OCI-LY1 (cell line): Measurements from ENCODE around the gene ZNF775.

Experiments used
- H2AFZ ChIP-seq: fragments of 200-600 bp; sonication (generic), shearing (Covaris generic); 2 replicates; pipeline ENCODE4 v1.6.0; 2014; ENCODE audit warnings: antibody characterized with exemption, mild to moderate bottlenecking, low read length
- H3F3A ChIP-seq: fragments of 200-600 bp; sonication (generic), shearing (Covaris generic); 2 replicates; pipeline ENCODE4 v1.6.0; 2014; ENCODE audit warnings: mild to moderate bottlenecking, antibody characterized with exemption, low read length, moderate library complexity; ENCODE audit not compliant: insufficient read depth
- H3K27ac ChIP-seq: fragments of 200-600 bp; sonication (generic); 2 replicates; pipeline ENCODE4 v1.5.1; 2014; ENCODE audit warnings: low read length, mixed run types, mild to moderate bottlenecking, low read depth; ENCODE audit not compliant: poor library complexity, severe bottlenecking
- H3K27me3 ChIP-seq: fragments of 200-600 bp; sonication (generic); 2 replicates; pipeline ENCODE4 v1.6.0; 2014; ENCODE audit warnings: antibody characterized with exemption, mild to moderate bottlenecking, low read length, moderate library complexity; ENCODE audit not compliant: insufficient read depth
- H3K36me3 ChIP-seq: fragments of 200-600 bp; sonication (generic); 2 replicates; pipeline ENCODE4 v1.6.1; 2014; ENCODE audit warnings: mild to moderate bottlenecking, antibody characterized with exemption, low read length, moderate library complexity, mixed read lengths; ENCODE audit not compliant: insufficient read depth
- H3K4me1 ChIP-seq: fragments of 200-600 bp; sonication (generic); 2 replicates; pipeline ENCODE4 v1.5.1; 2014; ENCODE audit warnings: mild to moderate bottlenecking, low read length, moderate library complexity; ENCODE audit not compliant: insufficient read depth, severe bottlenecking
- H3K4me2 ChIP-seq: fragments of 200-600 bp; sonication (generic), shearing (Covaris generic); 2 replicates; pipeline ENCODE4 v1.6.1; 2014; ENCODE audit warnings: low read length
- H3K4me3 ChIP-seq: fragments of 200-600 bp; sonication (generic); 2 replicates; pipeline ENCODE4 v1.5.1; 2014; ENCODE audit warnings: low read length, low read depth, mild to moderate bottlenecking, mixed read lengths; ENCODE audit not compliant: poor library complexity, severe bottlenecking
- H3K79me2 ChIP-seq: fragments of 200-600 bp; shearing (Covaris generic); 2 replicates; pipeline ENCODE4 v1.6.1; 2016; ENCODE audit warnings: mixed run types, low read length, mixed read lengths; ENCODE audit not compliant: insufficient read depth
- H3K9ac ChIP-seq: fragments of 200-600 bp; sonication (generic), shearing (Covaris generic); 2 replicates; pipeline ENCODE4 v1.6.1; 2014; ENCODE audit warnings: mild to moderate bottlenecking, low read length, mixed read lengths
- H3K9me2 ChIP-seq: fragments of 200-600 bp; sonication (generic), shearing (Covaris generic); 2 replicates; pipeline ENCODE4 v1.6.1; 2014; ENCODE audit warnings: low read depth, mild to moderate bottlenecking, low read length, mixed read lengths
- H3K9me3 ChIP-seq: fragments of 200-600 bp; shearing (Covaris generic); 2 replicates; pipeline ENCODE4 v1.6.1; 2014; ENCODE audit warnings: low read length, mixed read lengths
- H4K20me1 ChIP-seq: fragments of 200-600 bp; sonication (generic), shearing (Covaris generic); 2 replicates; pipeline ENCODE4 v1.6.0; 2016; ENCODE audit warnings: mild to moderate bottlenecking, low read length; ENCODE audit not compliant: insufficient read depth
- EZH2 ChIP-seq: fragments of 200-600 bp; sonication (generic), shearing (Covaris generic); IDR thresholded peaks from 2 replicates; pipeline ENCODE4 v1.8.0; 2017; ENCODE audit warnings: borderline replicate concordance, mixed run types, mild to moderate bottlenecking, antibody characterized with exemption, low read length, moderate library complexity, mixed read lengths
- TF ChIP-seq, protein P1 (sequence below): fragments of 200-600 bp; sonication (generic), shearing (Covaris generic); IDR thresholded peaks from 2 replicates; pipeline ENCODE4 v1.5.1; 2017; ENCODE audit warnings: mild to moderate bottlenecking, antibody characterized with exemption, low read length, moderate library complexity, mixed read lengths

ZNF775 gene

DNA sequence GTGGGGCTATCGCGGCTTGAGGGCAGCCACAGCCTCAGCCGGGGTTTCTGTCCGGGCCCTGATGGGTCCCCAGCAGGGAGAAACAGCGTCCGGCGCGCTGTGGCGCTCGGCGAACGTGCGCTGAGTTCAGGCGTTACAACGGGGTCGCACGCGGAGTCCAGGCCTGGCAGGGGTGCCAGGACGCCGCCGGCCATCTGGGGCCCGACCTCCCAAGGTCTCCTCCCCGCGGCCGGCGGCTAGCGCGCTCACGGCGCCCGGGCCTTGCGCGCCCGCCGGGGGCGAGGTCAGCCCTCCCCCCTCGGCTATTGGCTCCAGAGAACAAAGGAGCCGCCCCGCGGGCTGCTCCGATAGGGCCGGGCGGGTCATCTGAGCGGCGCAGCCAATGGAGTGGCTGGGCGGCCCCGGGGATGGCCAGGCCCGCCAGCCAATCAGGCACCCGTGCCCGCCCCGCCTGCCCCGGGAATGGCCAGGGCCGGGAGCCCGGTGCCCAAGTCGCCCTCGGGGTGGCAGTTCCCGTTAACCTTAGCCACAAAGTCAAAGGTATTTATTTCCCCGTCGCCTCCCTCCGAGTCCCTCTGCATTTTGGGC lies at the start of gene ZNF775:
TSS of gene ZNF775 (plus strand) at position 478 of the 588 bp plus-strand sequence. CDS start 9,141 bp downstream, outside the sequence.
- TF ChIP-seq, protein P1, sequence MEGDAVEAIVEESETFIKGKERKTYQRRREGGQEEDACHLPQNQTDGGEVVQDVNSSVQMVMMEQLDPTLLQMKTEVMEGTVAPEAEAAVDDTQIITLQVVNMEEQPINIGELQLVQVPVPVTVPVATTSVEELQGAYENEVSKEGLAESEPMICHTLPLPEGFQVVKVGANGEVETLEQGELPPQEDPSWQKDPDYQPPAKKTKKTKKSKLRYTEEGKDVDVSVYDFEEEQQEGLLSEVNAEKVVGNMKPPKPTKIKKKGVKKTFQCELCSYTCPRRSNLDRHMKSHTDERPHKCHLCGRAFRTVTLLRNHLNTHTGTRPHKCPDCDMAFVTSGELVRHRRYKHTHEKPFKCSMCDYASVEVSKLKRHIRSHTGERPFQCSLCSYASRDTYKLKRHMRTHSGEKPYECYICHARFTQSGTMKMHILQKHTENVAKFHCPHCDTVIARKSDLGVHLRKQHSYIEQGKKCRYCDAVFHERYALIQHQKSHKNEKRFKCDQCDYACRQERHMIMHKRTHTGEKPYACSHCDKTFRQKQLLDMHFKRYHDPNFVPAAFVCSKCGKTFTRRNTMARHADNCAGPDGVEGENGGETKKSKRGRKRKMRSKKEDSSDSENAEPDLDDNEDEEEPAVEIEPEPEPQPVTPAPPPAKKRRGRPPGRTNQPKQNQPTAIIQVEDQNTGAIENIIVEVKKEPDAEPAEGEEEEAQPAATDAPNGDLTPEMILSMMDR, result no peak
- no peak for TF ChIP-seq EZH2
- H3K79me2 ChIP-seq, result no peaks in the 10 kb centered on the region

DNA sequence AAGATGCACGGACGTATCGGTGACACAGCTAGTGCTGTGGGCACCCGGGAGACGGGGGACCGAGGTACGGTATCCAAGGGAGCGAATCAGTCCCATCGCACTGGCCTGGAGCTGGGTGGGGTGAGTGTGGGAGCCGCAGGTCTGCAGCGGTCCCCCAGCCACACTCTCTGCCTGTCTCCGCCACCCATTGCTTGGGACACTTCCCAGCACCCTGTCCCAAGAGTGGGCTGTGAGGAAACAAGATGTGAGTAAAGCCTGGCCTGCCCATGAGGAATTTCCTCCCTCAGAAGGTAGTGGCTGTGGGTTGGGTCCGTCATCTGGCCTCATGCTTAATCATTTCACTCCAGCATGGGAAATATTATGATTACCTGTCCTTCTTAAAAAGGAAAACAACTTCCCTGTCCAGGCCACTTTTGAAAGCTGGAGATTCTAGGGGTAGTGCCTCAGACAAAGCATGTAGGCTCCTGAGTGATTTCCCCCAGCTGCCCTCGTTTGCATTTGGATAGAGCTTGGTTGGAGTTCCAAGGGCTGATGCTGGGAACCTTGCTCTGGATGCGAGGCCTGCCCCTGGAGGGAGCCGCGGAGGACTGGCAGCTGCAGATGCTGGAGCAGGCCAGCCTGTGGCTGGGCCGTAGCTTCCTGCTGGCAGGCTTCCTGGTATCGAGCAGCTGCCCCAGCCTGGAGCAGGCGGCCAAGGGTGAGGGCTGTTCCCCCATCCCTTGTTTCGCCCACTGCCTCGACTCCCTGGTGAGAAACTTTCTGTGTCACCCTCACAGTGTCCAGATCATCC lies 49.6 kb upstream of the ZNF775 start:
- Histone ChIP-seq H2AFZ (no peak overlapping the region), H3K4me1 (peaks cover under 1% of the 10 kb centered on the region), H3K9ac (no peak overlapping the region), H3K9me2 (no peaks in the 10 kb centered on the region), H3K79me2 (no peaks in the 10 kb centered on the region), H3K9me3 (no peaks in the 10 kb centered on the region), H3F3A (no peaks in the 10 kb centered on the region), H3K4me3 (no peak overlapping the region), H3K27ac (no peak overlapping the region), H3K36me3 (peaks cover 45% of the 10 kb centered on the region), H4K20me1 (no peaks in the 10 kb centered on the region), H3K4me2 (no peak overlapping the region), H3K27me3 (no peaks in the 10 kb centered on the region)
- TF ChIP-seq, protein P1, result no peak
- TF ChIP-seq EZH2, result no peak

More for the DNA sequence above, at the start of gene ZNF775:
- Histone ChIP-seq H3K9me2 (no peaks in the 10 kb centered on the region), H3K27ac (peak within 1 kb of the TSS; percentile 73), H3K4me3 (peak within 1 kb of the TSS; percentile 79), H3K9me3 (no peaks in the 10 kb centered on the region), H3K36me3 (peaks cover 7% of the 10 kb centered on the region), H3K4me2 (peak within 1 kb of the TSS; percentile 77), H3K4me1 (peaks cover 73% of the 10 kb centered on the region), H3K9ac (peak within 1 kb of the TSS; percentile 76), H3F3A (0 out of 2 replicates have a peak, but pooled peaks cover 5% of the 10 kb centered on the region), H2AFZ (no peak within 1 kb of the TSS), H3K27me3 (no peaks in the 10 kb centered on the region), H4K20me1 (no peaks in the 10 kb centered on the region)

DNA sequence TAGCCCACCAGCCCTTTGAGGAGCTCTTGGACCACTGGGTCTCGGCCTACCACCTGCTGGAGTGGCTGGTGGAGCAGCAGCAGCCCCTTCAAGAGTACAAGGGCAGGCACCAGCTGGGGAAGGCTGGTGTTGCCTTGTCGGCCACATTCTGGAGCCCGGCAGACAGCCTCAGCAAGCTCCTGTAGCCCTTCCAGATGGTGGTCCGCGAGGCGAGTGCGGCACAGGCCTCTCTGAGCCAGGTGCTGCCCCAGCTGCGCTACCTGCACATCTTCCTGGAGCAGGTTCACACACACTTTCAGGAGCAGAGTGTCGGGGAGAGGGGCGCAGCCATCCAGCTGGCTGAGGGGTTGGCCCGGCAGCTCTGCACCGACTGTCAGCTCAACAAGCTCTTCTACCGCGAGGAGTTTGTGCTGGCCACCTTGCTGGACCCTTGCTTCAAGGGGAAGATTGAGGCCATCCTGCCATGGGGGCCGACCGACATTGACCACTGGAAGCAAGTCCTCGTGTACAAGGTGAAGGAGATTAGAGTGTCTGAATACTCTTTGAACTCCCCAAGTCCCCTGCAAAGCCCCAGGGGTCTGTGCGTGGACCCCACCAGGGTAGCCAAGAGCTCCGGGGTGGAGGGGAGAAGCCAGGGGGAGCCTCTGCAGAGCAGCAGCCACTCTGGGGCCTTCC lies 48.8 kb upstream of the ZNF775 start:
- Histone ChIP-seq H3F3A (no peaks in the 10 kb centered on the region), H3K9me3 (no peaks in the 10 kb centered on the region), H3K27me3 (no peaks in the 10 kb centered on the region), H3K79me2 (no peaks in the 10 kb centered on the region), H4K20me1 (no peaks in the 10 kb centered on the region), H3K27ac (no peak overlapping the region), H3K4me1 (no peaks in the 10 kb centered on the region), H3K4me3 (no peak overlapping the region), H3K9me2 (no peaks in the 10 kb centered on the region), H3K9ac (no peak overlapping the region), H3K36me3 (peaks cover 41% of the 10 kb centered on the region), H2AFZ (no peak overlapping the region), H3K4me2 (no peak overlapping the region)
- TF ChIP-seq, protein P1, result no peak
- no peak for TF ChIP-seq EZH2
